IPS DF 6.9 (cell line): ENCODE data around the gene SLC25A1.
A peak's percentile ranks its signal among the peaks of the same experiment; 100 is the strongest.

ENCODE experiments used
- DNase-seq: peaks from one replicate; pipeline ENCODE4 v3.0.0-alpha.2; 2013; ENCODE audit warnings: low read depth, low spot score
- H3K27ac ChIP-seq: one replicate; pipeline ENCODE4 v1.5.1; 2013; ENCODE audit warnings: low read length, control low read depth
- H3K27me3 ChIP-seq: 2 replicates; pipeline ENCODE4 v1.6.1; 2013; ENCODE audit warnings: mild to moderate bottlenecking, low read length; ENCODE audit not compliant: control insufficient read depth, insufficient read depth
- H3K36me3 ChIP-seq: 2 replicates; pipeline ENCODE4 v1.6.1; 2013; ENCODE audit warnings: low read length; ENCODE audit not compliant: control insufficient read depth, insufficient read depth
- H3K4me1 ChIP-seq: 2 replicates; pipeline ENCODE4 v1.6.1; 2013; ENCODE audit warnings: low read length; ENCODE audit not compliant: control insufficient read depth, insufficient read depth
- H3K4me3 ChIP-seq: 2 replicates; pipeline ENCODE4 v1.5.1; 2013; ENCODE audit warnings: mild to moderate bottlenecking, low read length
- H3K9me3 ChIP-seq: 2 replicates; pipeline ENCODE4 v1.6.1; 2013; ENCODE audit warnings: low read length, inconsistent platforms; ENCODE audit not compliant: control insufficient read depth, insufficient read depth
- WGBS: extraction: QIAGEN DNeasy Blood & Tissue Kit; methylation state at CpG from one replicate; pipeline ENCODE4 v1.1.7; 2013; ENCODE audit warnings: mixed read lengths, missing lambda C conversion rate; ENCODE audit not compliant: insufficient read length, insufficient coverage; 5-methylcytosine and 5-hydroxymethylcytosine counted together

Gene SLC25A1

GRCh38 chr22:19178657-19179496 lies at the start of gene SLC25A1:
Gene SLC25A1, minus strand, starts transcription at chr22:19178736. Its CDS starts 63 bp downstream, at chr22:19178673.
- Histone ChIP-seq H3K27ac (no peak within 1 kb of the TSS), H3K4me3 (peak within 1 kb of the TSS; percentile 69), H3K36me3 (peaks cover 11% of the 10 kb centered on the region), H3K27me3 (no peaks in the 10 kb centered on the region), H3K4me1 (peaks cover 9% of the 10 kb centered on the region), H3K9me3 (no peaks in the 10 kb centered on the region)
- peak; percentile 58 for DNase-seq
- no CpG with 5 or more reads among the region's 86 CpGs for whole genome bisulfite sequencing

GRCh38 chr22:19228179-19228578 lies 49.6 kb upstream of the SLC25A1 start:
- Histone ChIP-seq H3K9me3 (no peaks in the 10 kb centered on the region), H3K36me3 (peaks cover 7% of the 10 kb centered on the region; the same call in 1 of the 2 replicates), H3K27me3 (no peaks in the 10 kb centered on the region), H3K4me1 (no peaks in the 10 kb centered on the region), H3K4me3 (no peak overlapping the region), H3K27ac (no peak overlapping the region)
- no peak for DNase-seq
- no CpG with 5 or more reads among the region's 4 CpGs for WGBS

- Histone ChIP-seq H3K27ac (no peak overlapping the region), H3K4me1 (no peaks in the 10 kb centered on the region), H3K36me3 (peaks cover 10% of the 10 kb centered on the region), H3K9me3 (no peaks in the 10 kb centered on the region), H3K4me3 (no peak overlapping the region), H3K27me3 (no peaks in the 10 kb centered on the region)
- no peak for DNase-seq
Measured at GRCh38 chr22:19226428-19226827, 47.9 kb upstream of the SLC25A1 start.

- no peaks in the 10 kb centered on the region for H3K9me3 ChIP-seq
- H3K36me3 ChIP-seq: peaks cover 16% of the 10 kb centered on the region
- no peaks in the 10 kb centered on the region for H3K4me1 ChIP-seq
- DNase-seq: no peak
- no CpG with 5 or more reads among the region's 3 CpGs for WGBS
- no peaks in the 10 kb centered on the region for H3K27me3 ChIP-seq
- no peak overlapping the region for H3K4me3 ChIP-seq
- H3K27ac ChIP-seq: no peak overlapping the region
Measured at GRCh38 chr22:19225560-19225959, 47.0 kb upstream of the SLC25A1 start.

- no CpG with 5 or more reads among the region's 7 CpGs for WGBS
- peaks cover 16% of the 10 kb centered on the region for H3K36me3 ChIP-seq
- no peak for DNase-seq
- no peaks in the 10 kb centered on the region for H3K9me3 ChIP-seq
- H3K4me3 ChIP-seq: no peak overlapping the region
- no peaks in the 10 kb centered on the region for H3K27me3 ChIP-seq
- no peak overlapping the region for H3K27ac ChIP-seq
- H3K4me1 ChIP-seq: no peaks in the 10 kb centered on the region
Measured at GRCh38 chr22:19224985-19225384, 46.4 kb upstream of the SLC25A1 start.

GRCh38 chr22:19224557-19224956 lies 46.0 kb upstream of the SLC25A1 start:
- Histone ChIP-seq H3K27me3 (no peaks in the 10 kb centered on the region), H3K4me1 (no peaks in the 10 kb centered on the region), H3K36me3 (peaks cover 16% of the 10 kb centered on the region), H3K9me3 (no peaks in the 10 kb centered on the region), H3K4me3 (no peak overlapping the region), H3K27ac (no peak overlapping the region)
- WGBS: no CpG with 5 or more reads among the region's 5 CpGs
- no peak for DNase-seq

- Histone ChIP-seq H3K36me3 (peaks cover 16% of the 10 kb centered on the region), H3K4me3 (no peak overlapping the region), H3K27ac (no peak overlapping the region), H3K27me3 (no peaks in the 10 kb centered on the region), H3K9me3 (no peaks in the 10 kb centered on the region), H3K4me1 (peaks cover under 1% of the 10 kb centered on the region)
- no peak for DNase-seq
- WGBS: no CpG with 5 or more reads among the region's 6 CpGs
Measured at GRCh38 chr22:19223617-19224016, 45.1 kb upstream of the SLC25A1 start.

GRCh38 chr22:19223110-19223509 lies 44.6 kb upstream of the SLC25A1 start:
- no peaks in the 10 kb centered on the region for H3K27me3 ChIP-seq

GRCh38 chr22:19222242-19223005 lies 43.9 kb upstream of the SLC25A1 start:
- Histone ChIP-seq H3K27ac (no peak overlapping the region), H3K27me3 (no peaks in the 10 kb centered on the region), H3K4me1 (peaks cover 4% of the 10 kb centered on the region), H3K36me3 (peaks cover 16% of the 10 kb centered on the region), H3K9me3 (no peaks in the 10 kb centered on the region), H3K4me3 (no peak overlapping the region)
- no peak for DNase-seq
- no CpG with 5 or more reads among the region's 11 CpGs for WGBS

More at GRCh38 chr22:19223110-19223509, 44.6 kb upstream of the SLC25A1 start:
- WGBS: no CpG with 5 or more reads among the region's 9 CpGs
- Histone ChIP-seq H3K4me1 (peaks cover 4% of the 10 kb centered on the region), H3K27ac (no peak overlapping the region), H3K9me3 (no peaks in the 10 kb centered on the region), H3K36me3 (peaks cover 16% of the 10 kb centered on the region), H3K4me3 (no peak overlapping the region)
- no peak for DNase-seq

- no peak overlapping the region for H3K4me3 ChIP-seq
- no peaks in the 10 kb centered on the region for H3K27me3 ChIP-seq
- WGBS: no CpG with 5 or more reads among the region's 3 CpGs
- no peak overlapping the region for H3K27ac ChIP-seq
- H3K9me3 ChIP-seq: no peaks in the 10 kb centered on the region
- no peak for DNase-seq
- peaks cover 16% of the 10 kb centered on the region for H3K36me3 ChIP-seq
- peaks cover 4% of the 10 kb centered on the region for H3K4me1 ChIP-seq
Measured at GRCh38 chr22:19220867-19221266, 42.3 kb upstream of the SLC25A1 start.
